Measurements from ENCODE around the gene KRT32. TPM values are rescaled to one million over a fixed set of nuclear protein-coding genes. Genes with fewer than 3 reads are reported as not detected.

The KRT32 gene
- polyA plus RNA-seq, 4 donors: not detected

GRCh38 chr17:41448506-41448905, 18.7 kb downstream of the KRT32 start:
- H3K36me3 ChIP-seq (ENCODE audit: control insufficient read depth in 3 of 3, insufficient read depth in 2 of 3, low read depth in 1 of 3, low read length in 3 of 3): no peaks in the 10 kb centered on the region
- H3K4me1 ChIP-seq (ENCODE audit: control insufficient read depth in 3 of 3, insufficient read depth in 2 of 3, low read depth in 1 of 3, low read length in 2 of 3): no peaks in the 10 kb centered on the region
- H3K9me3 ChIP-seq (ENCODE audit: control insufficient read depth in 2 of 2, insufficient read depth in 1 of 2, low read depth in 1 of 2, low read length in 1 of 2): peaks cover 0 to 9% of the 10 kb centered on the region in 2 donors
- DNase-seq (no peak), FAIRE-seq (no peak)
- no peaks in the 10 kb centered on the region for H3K27me3 ChIP-seq (ENCODE audit: control insufficient read depth in 3 of 3, insufficient read depth in 3 of 3, low read length in 3 of 3)
- H3K4me3 ChIP-seq (ENCODE audit: low read depth in 1 of 3, low read length in 3 of 3): no peak overlapping the region
- WGBS, 3 donors: 39 to 54% (median 42%) methylated on average over 2 of the region's 2 CpGs
- H3K27ac ChIP-seq (ENCODE audit: low read depth in 1 of 3, low read length in 2 of 3): no peak overlapping the region

GRCh38 chr17:41446806-41447205, 20.4 kb downstream of the KRT32 start:
- Histone ChIP-seq H3K9me3 (ENCODE audit: control insufficient read depth in 2 of 2, insufficient read depth in 1 of 2, low read depth in 1 of 2, low read length in 1 of 2) (peaks cover 0 to 4% of the 10 kb centered on the region in 2 donors), H3K27me3 (ENCODE audit: control insufficient read depth in 3 of 3, insufficient read depth in 3 of 3, low read length in 3 of 3) (peaks cover 0 to 2% (median 0%) of the 10 kb centered on the region in 3 donors), H3K36me3 (ENCODE audit: control insufficient read depth in 3 of 3, insufficient read depth in 2 of 3, low read depth in 1 of 3, low read length in 3 of 3) (no peaks in the 10 kb centered on the region), H3K4me3 (ENCODE audit: low read depth in 1 of 3, low read length in 3 of 3) (no peak overlapping the region), H3K27ac (ENCODE audit: low read depth in 1 of 3, low read length in 2 of 3) (no peak overlapping the region), H3K4me1 (ENCODE audit: control insufficient read depth in 3 of 3, insufficient read depth in 2 of 3, low read depth in 1 of 3, low read length in 2 of 3) (no peaks in the 10 kb centered on the region)
- WGBS, 3 donors: 64 to 83% (median 73%) methylated on average over 2 of the region's 2 CpGs
- no peak for FAIRE-seq
- no peak for DNase-seq

- 68 to 77% (median 73%) methylated on average over 3 of the region's 3 CpGs for WGBS, 3 donors
- H3K36me3 ChIP-seq (ENCODE audit: control insufficient read depth in 3 of 3, insufficient read depth in 2 of 3, low read depth in 1 of 3, low read length in 3 of 3): no peaks in the 10 kb centered on the region
- peaks cover 0 to 2% of the 10 kb centered on the region in 2 donors for H3K9me3 ChIP-seq (ENCODE audit: control insufficient read depth in 2 of 2, insufficient read depth in 1 of 2, low read depth in 1 of 2, low read length in 1 of 2)
- H3K4me1 ChIP-seq (ENCODE audit: control insufficient read depth in 3 of 3, insufficient read depth in 2 of 3, low read depth in 1 of 3, low read length in 2 of 3): no peaks in the 10 kb centered on the region
- FAIRE-seq (no peak), DNase-seq (no peak)
- H3K27me3 ChIP-seq (ENCODE audit: control insufficient read depth in 3 of 3, insufficient read depth in 3 of 3, low read length in 3 of 3): peaks cover 0 to 9% (median 0%) of the 10 kb centered on the region in 3 donors
- no peak overlapping the region for H3K27ac ChIP-seq (ENCODE audit: low read depth in 1 of 3, low read length in 2 of 3)
- no peak overlapping the region for H3K4me3 ChIP-seq (ENCODE audit: low read depth in 1 of 3, low read length in 3 of 3)
Observed at GRCh38 chr17:41444640-41445039, 22.5 kb downstream of the KRT32 start.

GRCh38 chr17:41444186-41444585, 23.0 kb downstream of the KRT32 start:
- Histone ChIP-seq H3K9me3 (ENCODE audit: control insufficient read depth in 2 of 2, insufficient read depth in 1 of 2, low read depth in 1 of 2, low read length in 1 of 2) (peaks cover 0 to 2% of the 10 kb centered on the region in 2 donors), H3K4me3 (ENCODE audit: low read depth in 1 of 3, low read length in 3 of 3) (no peak overlapping the region), H3K27ac (ENCODE audit: low read depth in 1 of 3, low read length in 2 of 3) (no peak overlapping the region), H3K36me3 (ENCODE audit: control insufficient read depth in 3 of 3, insufficient read depth in 2 of 3, low read depth in 1 of 3, low read length in 3 of 3) (no peaks in the 10 kb centered on the region), H3K4me1 (ENCODE audit: control insufficient read depth in 3 of 3, insufficient read depth in 2 of 3, low read depth in 1 of 3, low read length in 2 of 3) (no peaks in the 10 kb centered on the region), H3K27me3 (ENCODE audit: control insufficient read depth in 3 of 3, insufficient read depth in 3 of 3, low read length in 3 of 3) (peaks cover 0 to 9% (median 0%) of the 10 kb centered on the region in 3 donors)
- no peak for FAIRE-seq
- 31 to 48% (median 47%) methylated on average over 1 of the region's 1 CpG for WGBS, 3 donors
- DNase-seq: no peak

GRCh38 chr17:41442739-41443138, 24.4 kb downstream of the KRT32 start:
- no peak for FAIRE-seq

GRCh38 chr17:41440531-41441033, 26.6 kb downstream of the KRT32 start, which contains the start of gene KRT38:
Gene KRT38, minus strand, starts transcription at chr17:41440983. Its CDS starts 62 bp downstream, at chr17:41440921.
- Histone ChIP-seq H3K9me3 (ENCODE audit: control insufficient read depth in 2 of 2, insufficient read depth in 1 of 2, low read depth in 1 of 2, low read length in 1 of 2) (peaks cover 0 to 2% of the 10 kb centered on the region in 2 donors), H3K4me1 (ENCODE audit: control insufficient read depth in 3 of 3, insufficient read depth in 2 of 3, low read depth in 1 of 3, low read length in 2 of 3) (no peaks in the 10 kb centered on the region), H3K27ac (ENCODE audit: low read depth in 1 of 3, low read length in 2 of 3) (no peak within 1 kb of the TSS), H3K4me3 (ENCODE audit: low read depth in 1 of 3, low read length in 3 of 3) (no peak within 1 kb of the TSS), H3K36me3 (ENCODE audit: control insufficient read depth in 3 of 3, insufficient read depth in 2 of 3, low read depth in 1 of 3, low read length in 3 of 3) (no peaks in the 10 kb centered on the region), H3K27me3 (ENCODE audit: control insufficient read depth in 3 of 3, insufficient read depth in 3 of 3, low read length in 3 of 3) (peaks cover 0 to 9% (median 0%) of the 10 kb centered on the region in 3 donors)
- FAIRE-seq (no peak), DNase-seq (no peak)
- 88 to 95% (median 93%) methylated on average over 10 of the region's 10 CpGs for whole genome bisulfite sequencing, 3 donors

More at GRCh38 chr17:41442739-41443138, 24.4 kb downstream of the KRT32 start:
- H3K36me3 ChIP-seq (ENCODE audit: control insufficient read depth in 3 of 3, insufficient read depth in 2 of 3, low read depth in 1 of 3, low read length in 3 of 3): no peaks in the 10 kb centered on the region
- no peak for DNase-seq
- WGBS, 3 donors: 82 to 84% (median 84%) methylated on average over 4 of the region's 4 CpGs
- H3K4me3 ChIP-seq (ENCODE audit: low read depth in 1 of 3, low read length in 3 of 3): no peak overlapping the region
- H3K27me3 ChIP-seq (ENCODE audit: control insufficient read depth in 3 of 3, insufficient read depth in 3 of 3, low read length in 3 of 3): peaks cover 0 to 9% (median 0%) of the 10 kb centered on the region in 3 donors
- no peaks in the 10 kb centered on the region for H3K4me1 ChIP-seq (ENCODE audit: control insufficient read depth in 3 of 3, insufficient read depth in 2 of 3, low read depth in 1 of 3, low read length in 2 of 3)
- H3K27ac ChIP-seq (ENCODE audit: low read depth in 1 of 3, low read length in 2 of 3): no peak overlapping the region
- peaks cover 0 to 2% of the 10 kb centered on the region in 2 donors for H3K9me3 ChIP-seq (ENCODE audit: control insufficient read depth in 2 of 2, insufficient read depth in 1 of 2, low read depth in 1 of 2, low read length in 1 of 2)

GRCh38 chr17:41439375-41439774, 27.8 kb downstream of the KRT32 start:
- Histone ChIP-seq H3K36me3 (ENCODE audit: control insufficient read depth in 3 of 3, insufficient read depth in 2 of 3, low read depth in 1 of 3, low read length in 3 of 3) (no peaks in the 10 kb centered on the region), H3K27me3 (ENCODE audit: control insufficient read depth in 3 of 3, insufficient read depth in 3 of 3, low read length in 3 of 3) (peaks cover 0 to 12% (median 0%) of the 10 kb centered on the region in 3 donors), H3K4me1 (ENCODE audit: control insufficient read depth in 3 of 3, insufficient read depth in 2 of 3, low read depth in 1 of 3, low read length in 2 of 3) (no peaks in the 10 kb centered on the region), H3K4me3 (ENCODE audit: low read depth in 1 of 3, low read length in 3 of 3) (no peak overlapping the region), H3K9me3 (ENCODE audit: control insufficient read depth in 2 of 2, insufficient read depth in 1 of 2, low read depth in 1 of 2, low read length in 1 of 2) (no peaks in the 10 kb centered on the region), H3K27ac (ENCODE audit: low read depth in 1 of 3, low read length in 2 of 3) (no peak overlapping the region)
- no peak for FAIRE-seq
- no peak for DNase-seq
- WGBS, 3 donors: 60 to 66% (median 64%) methylated on average over 5 of the region's 5 CpGs

- H3K36me3 ChIP-seq (ENCODE audit: control insufficient read depth in 3 of 3, insufficient read depth in 2 of 3, low read depth in 1 of 3, low read length in 3 of 3): no peaks in the 10 kb centered on the region
- H3K9me3 ChIP-seq (ENCODE audit: control insufficient read depth in 2 of 2, insufficient read depth in 1 of 2, low read depth in 1 of 2, low read length in 1 of 2): no peaks in the 10 kb centered on the region
- H3K4me3 ChIP-seq (ENCODE audit: low read depth in 1 of 3, low read length in 3 of 3): no peak overlapping the region
- no peak for FAIRE-seq
- H3K27ac ChIP-seq (ENCODE audit: low read depth in 1 of 3, low read length in 2 of 3): no peak overlapping the region
- no peaks in the 10 kb centered on the region for H3K4me1 ChIP-seq (ENCODE audit: control insufficient read depth in 3 of 3, insufficient read depth in 2 of 3, low read depth in 1 of 3, low read length in 2 of 3)
- no peak for DNase-seq
- 81 to 91% (median 86%) methylated on average over 9 of the region's 9 CpGs for whole genome bisulfite sequencing, 3 donors
- peaks cover 0 to 10% (median 0%) of the 10 kb centered on the region in 3 donors for H3K27me3 ChIP-seq (ENCODE audit: control insufficient read depth in 3 of 3, insufficient read depth in 3 of 3, low read length in 3 of 3)
Observed at GRCh38 chr17:41437769-41438168, 29.4 kb downstream of the KRT32 start.

- DNase-seq (no peak), FAIRE-seq (no peak)
- no peak overlapping the region for H3K27ac ChIP-seq (ENCODE audit: low read depth in 1 of 3, low read length in 2 of 3)
- H3K9me3 ChIP-seq (ENCODE audit: control insufficient read depth in 2 of 2, insufficient read depth in 1 of 2, low read depth in 1 of 2, low read length in 1 of 2): no peaks in the 10 kb centered on the region
- H3K27me3 ChIP-seq (ENCODE audit: control insufficient read depth in 3 of 3, insufficient read depth in 3 of 3, low read length in 3 of 3): peaks cover 0 to 10% (median 0%) of the 10 kb centered on the region in 3 donors
- H3K36me3 ChIP-seq (ENCODE audit: control insufficient read depth in 3 of 3, insufficient read depth in 2 of 3, low read depth in 1 of 3, low read length in 3 of 3): no peaks in the 10 kb centered on the region
- H3K4me3 ChIP-seq (ENCODE audit: low read depth in 1 of 3, low read length in 3 of 3): no peak overlapping the region
- no peaks in the 10 kb centered on the region for H3K4me1 ChIP-seq (ENCODE audit: control insufficient read depth in 3 of 3, insufficient read depth in 2 of 3, low read depth in 1 of 3, low read length in 2 of 3)
- WGBS, 3 donors: 72 to 86% (median 82%) methylated on average over 7 of the region's 7 CpGs
Observed at GRCh38 chr17:41437254-41437653, 29.9 kb downstream of the KRT32 start.

Measured in small intestine (tissue), 7 donors.